IMR-90 (cell line): ENCODE results near the gene ATM. TPM values are rescaled to one million over a fixed set of nuclear protein-coding genes. Genes with fewer than 3 reads are reported as not detected.

Source experiments
- ATAC-seq: fragments of 200-7000 bp; cut with Tn5 transposase; 2 replicates; pipeline ENCODE4 v1.9.1; 2020; ENCODE audit warnings: low read depth, mild to moderate bottlenecking, moderate library complexity
- Bru-seq: library from RNA; stranded (reverse); fragments of 400-500 nt; gene quantifications from one replicate; lab custom pipeline; 2021; lab: Mats Ljungman, UMichigan
- BruChase-seq, 2 experiments: library from RNA; stranded (reverse); fragments of 400-500 nt; gene quantifications; one replicate each; lab custom pipeline; 2021; lab: Mats Ljungman, UMichigan
- BruUV-seq: library from RNA; stranded (reverse); fragments of 400-500 nt; replicated peaks from 2 replicates; lab custom pipeline; 2021; lab: Mats Ljungman, UMichigan
- CTCF ChIA-PET: fragments of 300-600 bp; formaldehyde crosslinking; extraction: SDS; loops from one replicate; lab custom pipeline; 2021; ENCODE audit warnings: antibody characterized with exemption; lab: Yijun Ruan, JAX
- POLR2A ChIA-PET: fragments of 300-600 bp; sonication (Branson Sonifier 250); formaldehyde crosslinking; loops from one replicate; lab custom pipeline; 2022; ENCODE audit warnings: antibody characterized with exemption; ENCODE audit not compliant: unreplicated experiment; lab: Charles Lee
- DNase-seq: peaks from one replicate; pipeline ENCODE4 v3.0.0; 2013
- H2AFZ ChIP-seq: replicated peaks from 2 replicates; pipeline ENCODE3; 2013; ENCODE audit warnings: low read length, mild to moderate bottlenecking; ENCODE audit not compliant: poor library complexity
- H2AK5ac ChIP-seq: 2 replicates; pipeline ENCODE4 v1.6.1; 2013; ENCODE audit warnings: low read depth, low read length, inconsistent platforms
- H2AK9ac ChIP-seq: replicated peaks from 2 replicates; pipeline ENCODE3; 2013; ENCODE audit warnings: mild to moderate bottlenecking, low read depth, low read length, moderate library complexity; ENCODE audit not compliant: poor library complexity
- H2BK120ac ChIP-seq: 2 replicates; pipeline ENCODE4 v1.6.1; 2013; ENCODE audit warnings: low read depth, low read length, inconsistent platforms
- H2BK15ac ChIP-seq: 3 replicates; pipeline ENCODE4 v1.6.1; 2013; ENCODE audit warnings: low read depth, low read length, inconsistent platforms
- H2BK20ac ChIP-seq: 2 replicates; pipeline ENCODE4 v1.6.1; 2013; ENCODE audit warnings: low read depth, mild to moderate bottlenecking, inconsistent platforms, low read length, moderate library complexity
- H2BK5ac ChIP-seq: 2 replicates; pipeline ENCODE4 v1.6.1; 2013; ENCODE audit warnings: mild to moderate bottlenecking, low read depth, low read length, inconsistent platforms; ENCODE audit not compliant: poor library complexity, severe bottlenecking
- H3K14ac ChIP-seq: replicated peaks from 2 replicates; pipeline ENCODE4 v1.6.1; 2013; ENCODE audit warnings: low read depth, low read length, inconsistent platforms
- H3K18ac ChIP-seq: 2 replicates; pipeline ENCODE4 v1.6.1; 2013; ENCODE audit warnings: low read depth, low read length, control low read depth
- H3K23ac ChIP-seq: 2 replicates; pipeline ENCODE4 v1.6.1; 2013; ENCODE audit warnings: low read depth, low read length, inconsistent platforms
- H3K27ac ChIP-seq: 2 replicates; pipeline ENCODE4 v1.5.1; 2013; ENCODE audit warnings: mild to moderate bottlenecking, control low read depth, low read length; ENCODE audit not compliant: insufficient read depth
- H3K27me3 ChIP-seq: 2 replicates; pipeline ENCODE4 v1.6.1; 2013; ENCODE audit warnings: low read length; ENCODE audit not compliant: control insufficient read depth, insufficient read depth
- H3K36me3 ChIP-seq: 2 replicates; pipeline ENCODE4 v1.6.1; 2013; ENCODE audit warnings: low read length, mixed read lengths; ENCODE audit not compliant: control insufficient read depth, insufficient read depth
- H3K4ac ChIP-seq: 2 replicates; pipeline ENCODE4 v1.6.1; 2013; ENCODE audit warnings: low read depth, low read length, inconsistent platforms
- H3K4me1 ChIP-seq: 2 replicates; pipeline ENCODE4 v1.6.1; 2013; ENCODE audit warnings: low read length, mixed read lengths; ENCODE audit not compliant: control insufficient read depth, insufficient read depth
- H3K4me2 ChIP-seq: 2 replicates; pipeline ENCODE4 v1.6.1; 2013; ENCODE audit warnings: low read depth, mild to moderate bottlenecking, control low read depth, low read length, moderate library complexity
- H3K4me3 ChIP-seq: 2 replicates; pipeline ENCODE4 v1.5.1; 2013; ENCODE audit warnings: low read depth, mild to moderate bottlenecking, control low read depth, low read length, moderate library complexity; ENCODE audit not compliant: insufficient read depth
- H3K56ac ChIP-seq: 2 replicates; pipeline ENCODE4 v1.6.1; 2013; ENCODE audit warnings: low read length, inconsistent platforms; ENCODE audit not compliant: insufficient read depth; ENCODE audit errors: extremely low read depth
- H3K79me1 ChIP-seq, 2 experiments: 2 replicates each; pipeline ENCODE4 v1.6.1; 2013; ENCODE audit warnings: low read length in 2 of 2, inconsistent platforms in 1 of 2, low read depth in 1 of 2
- H3K9ac ChIP-seq: 2 replicates; pipeline ENCODE4 v1.6.1; 2013; ENCODE audit warnings: low read depth, low read length, control low read depth
- H3K9me1 ChIP-seq: 2 replicates; pipeline ENCODE4 v1.6.1; 2013; ENCODE audit warnings: low read length, inconsistent platforms; ENCODE audit not compliant: insufficient read depth
- H3K9me3 ChIP-seq: 2 replicates; pipeline ENCODE4 v1.6.1; 2013; ENCODE audit warnings: low read length; ENCODE audit not compliant: control insufficient read depth, insufficient read depth
- H4K20me1 ChIP-seq: 2 replicates; pipeline ENCODE4 v1.6.1; 2013; ENCODE audit warnings: low read length, inconsistent platforms; ENCODE audit not compliant: insufficient read depth
- H4K5ac ChIP-seq: 2 replicates; pipeline ENCODE4 v1.6.1; 2013; ENCODE audit warnings: mild to moderate bottlenecking, low read depth, low read length, control low read depth
- H4K8ac ChIP-seq, 2 experiments: 2 replicates each; pipeline ENCODE4 v1.6.1; 2013; ENCODE audit warnings: low read depth in 2 of 2, low read length in 2 of 2, control low read depth in 1 of 2, inconsistent platforms in 1 of 2
- H4K91ac ChIP-seq: 2 replicates; pipeline ENCODE4 v1.6.1; 2013; ENCODE audit warnings: low read depth, low read length, inconsistent platforms; ENCODE audit not compliant: insufficient read depth
- CEBPB ChIP-seq: IDR thresholded peaks from 2 replicates; pipeline ENCODE4 v1.6.1; 2012; ENCODE audit warnings: low read depth, low read length, improper control_type of control experiment
- MAZ ChIP-seq: IDR thresholded peaks from 2 replicates; pipeline ENCODE4 v1.6.1; 2012; ENCODE audit warnings: low read depth, mild to moderate bottlenecking, low read length, improper control_type of control experiment, moderate library complexity, borderline replicate concordance
- MXI1 ChIP-seq: IDR thresholded peaks from 2 replicates; pipeline ENCODE4 v1.6.1; 2012; ENCODE audit warnings: low read depth, mild to moderate bottlenecking, low read length, moderate library complexity, borderline replicate concordance
- RAD21 ChIP-seq: IDR thresholded peaks from 2 replicates; pipeline ENCODE4 v1.6.1; 2012; ENCODE audit warnings: low read length, improper control_type of control experiment
- SMC3 ChIP-seq: fragments of 150-350 bp; IDR thresholded peaks from 2 replicates; pipeline ENCODE4 v1.6.1; 2016; ENCODE audit warnings: low read depth, mild to moderate bottlenecking, antibody characterized with exemption, low read length, moderate library complexity
- WGBS, 2 experiments: methylation state at CpG; one replicate each; pipeline versions ENCODE4 v1.1.5 to v1.1.7; 2013; ENCODE audit warnings: missing lambda C conversion rate in 2 of 2; ENCODE audit not compliant: insufficient read length in 1 of 2; ENCODE audit errors: extremely low coverage in 2 of 2; 5-methylcytosine and 5-hydroxymethylcytosine counted together
- dilution Hi-C: fragments of 300-500 bp; cut with HindIII; formaldehyde crosslinking; loops from one replicate; pipeline ENCODE4 v1.14.3; 2018; ENCODE audit warnings: low sequenced_read_pairs; ENCODE audit not compliant: unreplicated experiment
- in situ Hi-C: fragments of 300-500 bp; cut with MboI; formaldehyde crosslinking; loops from 3 replicates; pipeline ENCODE4 v1.14.3; 2019; ENCODE audit warnings: low sequenced_read_pairs, inconsistent platforms, mixed read lengths
- intact Hi-C: fragments of 100-400 bp; cut with micrococcal nuclease; formaldehyde crosslinking; loops from 2 replicates; pipeline ENCODE4 v1.10.0; 2022
- long read RNA-seq: library from polyadenylated mRNA; unstranded; transcript quantifications from one replicate; pipeline ENCODE4 v2.0.0, GENCODE V29; 2021; ENCODE audit not compliant: unreplicated experiment
- polyA plus RNA-seq, 3 experiments: library from polyadenylated mRNA; depleted of rRNA; stranded (reverse); fragments of >200 nt; gene quantifications; 2 replicates each; pipeline ENCODE4 v1.2.3, GENCODE V29; 2012; ENCODE audit warnings: low replicate concordance in 1 of 3
- total RNA-seq: library from RNA; depleted of rRNA; stranded (reverse); fragments of >200 nt; gene quantifications from 2 replicates; pipeline ENCODE4 v1.2.3, GENCODE V29; 2012; rRNA removed
- TF ChIP-seq, protein P1 (sequence below): fragments of 150-350 bp; IDR thresholded peaks from 2 replicates; pipeline ENCODE4 v1.6.1; 2016; ENCODE audit warnings: low read depth, mild to moderate bottlenecking, low read length, moderate library complexity, borderline replicate concordance

Gene ATM, protein sequence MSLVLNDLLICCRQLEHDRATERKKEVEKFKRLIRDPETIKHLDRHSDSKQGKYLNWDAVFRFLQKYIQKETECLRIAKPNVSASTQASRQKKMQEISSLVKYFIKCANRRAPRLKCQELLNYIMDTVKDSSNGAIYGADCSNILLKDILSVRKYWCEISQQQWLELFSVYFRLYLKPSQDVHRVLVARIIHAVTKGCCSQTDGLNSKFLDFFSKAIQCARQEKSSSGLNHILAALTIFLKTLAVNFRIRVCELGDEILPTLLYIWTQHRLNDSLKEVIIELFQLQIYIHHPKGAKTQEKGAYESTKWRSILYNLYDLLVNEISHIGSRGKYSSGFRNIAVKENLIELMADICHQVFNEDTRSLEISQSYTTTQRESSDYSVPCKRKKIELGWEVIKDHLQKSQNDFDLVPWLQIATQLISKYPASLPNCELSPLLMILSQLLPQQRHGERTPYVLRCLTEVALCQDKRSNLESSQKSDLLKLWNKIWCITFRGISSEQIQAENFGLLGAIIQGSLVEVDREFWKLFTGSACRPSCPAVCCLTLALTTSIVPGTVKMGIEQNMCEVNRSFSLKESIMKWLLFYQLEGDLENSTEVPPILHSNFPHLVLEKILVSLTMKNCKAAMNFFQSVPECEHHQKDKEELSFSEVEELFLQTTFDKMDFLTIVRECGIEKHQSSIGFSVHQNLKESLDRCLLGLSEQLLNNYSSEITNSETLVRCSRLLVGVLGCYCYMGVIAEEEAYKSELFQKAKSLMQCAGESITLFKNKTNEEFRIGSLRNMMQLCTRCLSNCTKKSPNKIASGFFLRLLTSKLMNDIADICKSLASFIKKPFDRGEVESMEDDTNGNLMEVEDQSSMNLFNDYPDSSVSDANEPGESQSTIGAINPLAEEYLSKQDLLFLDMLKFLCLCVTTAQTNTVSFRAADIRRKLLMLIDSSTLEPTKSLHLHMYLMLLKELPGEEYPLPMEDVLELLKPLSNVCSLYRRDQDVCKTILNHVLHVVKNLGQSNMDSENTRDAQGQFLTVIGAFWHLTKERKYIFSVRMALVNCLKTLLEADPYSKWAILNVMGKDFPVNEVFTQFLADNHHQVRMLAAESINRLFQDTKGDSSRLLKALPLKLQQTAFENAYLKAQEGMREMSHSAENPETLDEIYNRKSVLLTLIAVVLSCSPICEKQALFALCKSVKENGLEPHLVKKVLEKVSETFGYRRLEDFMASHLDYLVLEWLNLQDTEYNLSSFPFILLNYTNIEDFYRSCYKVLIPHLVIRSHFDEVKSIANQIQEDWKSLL (N-terminal part only)
- total RNA-seq (30.6 and 54.4 TPM in 2 replicates), polyA plus RNA-seq (2012; rRNA removed) (12.8 and 18.1 TPM in 2 replicates), Bru-seq, nascent RNA (percentile 83 among the genes with signal in this experiment), BruChase-seq, experiment 1, labeled RNA remaining after a 6-hour chase (percentile 87 among the genes with signal in this experiment), BruChase-seq, experiment 2, labeled RNA remaining after a 2-hour chase (percentile 91 among the genes with signal in this experiment)
- 1.1 and 2.8 TPM in 2 replicates for polyA plus RNA-seq (2012; cell fraction: cytosol; rRNA removed)
- 5.6 and 46.3 TPM in 2 replicates for polyA plus RNA-seq (2012; cell fraction: nucleus; rRNA removed; ENCODE audit: low replicate concordance)
- long read RNA-seq, partial matches to known transcripts, result 5 of 8 reads
- long read RNA-seq, other reads (novel, unspliced or antisense), result 3 of 8 reads

DNA sequence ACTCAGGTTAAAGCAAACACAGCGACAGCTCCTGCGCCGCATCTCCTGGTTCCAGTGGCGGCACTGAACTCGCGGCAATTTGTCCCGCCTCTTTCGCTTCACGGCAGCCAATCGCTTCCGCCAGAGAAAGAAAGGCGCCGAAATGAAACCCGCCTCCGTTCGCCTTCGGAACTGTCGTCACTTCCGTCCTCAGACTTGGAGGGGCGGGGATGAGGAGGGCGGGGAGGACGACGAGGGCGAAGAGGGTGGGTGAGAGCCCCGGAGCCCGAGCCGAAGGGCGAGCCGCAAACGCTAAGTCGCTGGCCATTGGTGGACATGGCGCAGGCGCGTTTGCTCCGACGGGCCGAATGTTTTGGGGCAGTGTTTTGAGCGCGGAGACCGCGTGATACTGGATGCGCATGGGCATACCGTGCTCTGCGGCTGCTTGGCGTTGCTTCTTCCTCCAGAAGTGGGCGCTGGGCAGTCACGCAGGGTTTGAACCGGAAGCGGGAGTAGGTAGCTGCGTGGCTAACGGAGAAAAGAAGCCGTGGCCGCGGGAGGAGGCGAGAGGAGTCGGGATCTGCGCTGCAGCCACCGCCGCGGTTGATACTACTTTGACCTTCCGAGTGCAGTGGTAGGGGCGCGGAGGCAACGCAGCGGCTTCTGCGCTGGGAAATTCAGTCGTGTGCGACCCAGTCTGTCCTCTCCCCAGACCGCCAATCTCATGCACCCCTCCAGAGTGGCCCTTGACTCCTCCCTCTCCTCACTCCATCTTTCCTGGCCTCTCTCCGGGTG lies at the start of gene ATM, which contains the start of gene NPAT:
TSS of gene ATM (plus strand) at position 494 of the 774 bp plus-strand sequence. CDS start 4,558 bp downstream, outside the sequence.
TSS of gene NPAT (minus strand) at position 65 of the 774 bp plus-strand sequence. CDS start 102 bp downstream, outside the sequence.
- peak; percentile 99 for DNase-seq
- peak; percentile 95 for ATAC-seq
- Histone ChIP-seq H2AK5ac (peak within 1 kb of the TSS; percentile 62), H3K23ac (peak within 1 kb of the TSS; percentile 95), H3K14ac (peak within 1 kb of the TSS; percentile 95), H3K9me3 (no peaks in the 10 kb centered on the region), H4K8ac (peak within 1 kb of the TSS; percentile 56 to 85), H3K56ac (peak within 1 kb of the TSS; percentile 95), H2BK20ac (peak within 1 kb of the TSS; percentile 15; the same call in 1 of the 2 replicates), H4K20me1 (peaks cover 4% of the 10 kb centered on the region; the same call in 1 of the 2 replicates), H3K36me3 (no peaks in the 10 kb centered on the region; the same call in 1 of the 2 replicates), H3K4ac (peak within 1 kb of the TSS; percentile 93), H3K27ac (peak within 1 kb of the TSS; percentile 95), H2AFZ (peak within 1 kb of the TSS; percentile 97), H2AK9ac (peak within 1 kb of the TSS; percentile 92), H3K27me3 (no peaks in the 10 kb centered on the region), H2BK5ac (peak within 1 kb of the TSS; percentile 97), H3K4me3 (peak within 1 kb of the TSS; percentile 73), H3K9me1 (peaks cover 6% of the 10 kb centered on the region; the same call in 1 of the 2 replicates), H3K4me2 (peak within 1 kb of the TSS; percentile 89), H4K91ac (peak within 1 kb of the TSS; percentile 95), H2BK15ac (peak within 1 kb of the TSS; percentile 57; the same call in 1 of the 3 replicates), H3K9ac (peak within 1 kb of the TSS; percentile 92), H3K79me1 (peaks cover 16 to 56% of the 10 kb centered on the region in 2 experiments), H2BK120ac (peak within 1 kb of the TSS; percentile 89), H4K5ac (peak within 1 kb of the TSS; percentile 87), H3K18ac (peak within 1 kb of the TSS; percentile 69), H3K4me1 (peaks cover 4% of the 10 kb centered on the region; the same call in 1 of the 2 replicates)
- in situ Hi-C loops, result no loop called here
- intact Hi-C loops, result loop anchor here (2.0 to 10.0 kb wide), 4 partner anchors 100 to 426 kb away; partner anchors contain the start of genes ACAT1 and C11orf65
- dilution Hi-C loops, result no loop called here
- WGBS, 2 experiments, result 1% methylated on average over 43 of the region's 70 CpGs; no CpG with 5 or more reads in 1 of the 2 experiments
- POLR2A ChIA-PET, result no interaction called here
- no TSS peak for BruUV-seq
- CTCF ChIA-PET, result interaction anchor here (0.6 to 1.1 kb wide), 3 partner anchors 14 to 426 kb away, joined by 3 read pairs; no protein-coding TSS in a partner anchor
- TF ChIP-seq MXI1 (peak; percentile 97), CEBPB (no peak), RAD21 (peak; percentile 65), MAZ (peak; percentile 76; the same call in 1 of the 2 replicates), SMC3 (peak; percentile 42)
- TF ChIP-seq, protein P1, sequence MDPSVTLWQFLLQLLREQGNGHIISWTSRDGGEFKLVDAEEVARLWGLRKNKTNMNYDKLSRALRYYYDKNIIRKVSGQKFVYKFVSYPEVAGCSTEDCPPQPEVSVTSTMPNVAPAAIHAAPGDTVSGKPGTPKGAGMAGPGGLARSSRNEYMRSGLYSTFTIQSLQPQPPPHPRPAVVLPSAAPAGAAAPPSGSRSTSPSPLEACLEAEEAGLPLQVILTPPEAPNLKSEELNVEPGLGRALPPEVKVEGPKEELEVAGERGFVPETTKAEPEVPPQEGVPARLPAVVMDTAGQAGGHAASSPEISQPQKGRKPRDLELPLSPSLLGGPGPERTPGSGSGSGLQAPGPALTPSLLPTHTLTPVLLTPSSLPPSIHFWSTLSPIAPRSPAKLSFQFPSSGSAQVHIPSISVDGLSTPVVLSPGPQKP, result peak; percentile 62; the same call in 1 of the 2 replicates
